HepG2 (cell line): ENCODE results near the gene TECTB. TPM values are rescaled to one million over a fixed set of nuclear protein-coding genes. Genes with fewer than 3 reads are reported as not detected.

Source experiments
- CENPBD1 ChIP-seq: sonication (generic); formaldehyde crosslinking; IDR thresholded peaks from 2 replicates; pipeline ENCODE4 v1.8.0; 2022; ENCODE audit warnings: missing genetic modification reagents, low read depth, mild to moderate bottlenecking, borderline replicate concordance
- GATAD2A ChIP-seq: IDR thresholded peaks from 2 replicates; pipeline ENCODE4 v1.6.1; 2016
- ZBED4 ChIP-seq: sonication (generic); formaldehyde crosslinking; IDR thresholded peaks from 2 replicates; pipeline ENCODE4 v1.4.0; 2020; ENCODE audit warnings: missing genetic modification reagents, borderline replicate concordance
- ZNF609 ChIP-seq: sonication (generic); formaldehyde crosslinking; IDR thresholded peaks from 2 replicates; pipeline ENCODE4 v1.4.0; 2020; ENCODE audit warnings: mild to moderate bottlenecking, missing genetic modification reagents, borderline replicate concordance
- polyA plus RNA-seq, 8 experiments: library from polyadenylated mRNA; depleted of rRNA in 3 of 8; stranded (reverse) in 7 of 8; unstranded in 1 of 8; fragments of >200 nt; fragmentation: Illumina TruSeq in 4 of 8; extraction: Trizol in 4 of 8; gene quantifications; 2 replicates each; pipeline versions ENCODE4 v1.2.1 to v1.2.3, GENCODE V29; 2011 to 2016; ENCODE audit warnings: low read depth in 4 of 8, missing spikeins in 1 of 8, mixed read lengths in 1 of 8; ENCODE audit not compliant: insufficient read depth in 1 of 8
- total RNA-seq, 5 experiments: library from RNA; depleted of rRNA; stranded (reverse); fragments of >200 nt; fragmentation: Illumina TruSeq; extraction: Trizol; gene quantifications; 2 replicates each; pipeline ENCODE4 v1.2.3, GENCODE V29; 2016; ENCODE audit warnings: low read depth in 1 of 5

Gene TECTB
- total and polyA plus RNA-seq, 2 of the 13 experiments (the other 11 are each of a cell fraction or from before 2014, with no cell fraction given) = 0.78 to 1.8 TPM

- TF ChIP-seq CENPBD1 (CRISPR knock-in tag) (no peak), ZBED4 (CRISPR knock-in tag) (0 out of 2 replicates have a peak, but pooled peaks have one; percentile 19), ZNF609 (CRISPR knock-in tag) (no peak), GATAD2A (CRISPR knock-in tag) (0 out of 2 replicates have a peak, but pooled peaks have one; percentile 28)
These were observed 68.8 kb downstream of the TECTB start (continued) for GRCh38 chr10:112352044-112352443.
